MCF 10A (cell line): ENCODE results near the gene BTBD16. TPM values are rescaled to one million over a fixed set of nuclear protein-coding genes. Genes with fewer than 3 reads are reported as not detected.
A peak's percentile ranks its signal among the peaks of the same experiment; 100 is the strongest.

Experiments used
- BruUV-seq: library from RNA; stranded (reverse); fragments of 400-500 nt; replicated peaks from 2 replicates; lab custom pipeline; 2021; lab: Mats Ljungman, UMichigan
- CTCF ChIA-PET: fragments of 300-600 bp; sonication (Branson Sonifier 250); formaldehyde crosslinking; extraction: SDS; loops from one replicate; lab custom pipeline; 2021; ENCODE audit warnings: antibody characterized with exemption, inconsistent platforms; lab: Yijun Ruan, JAX
- POLR2A ChIA-PET: fragments of 300-600, 350-650 bp; sonication (Branson Sonifier 250); formaldehyde crosslinking; extraction: SDS; loops from one replicate; lab custom pipeline; 2020; ENCODE audit warnings: antibody characterized with exemption, inconsistent platforms; lab: Yijun Ruan, JAX
- DNase-seq: peaks from one replicate; pipeline ENCODE4 v3.0.0-alpha.2; 2018; ENCODE audit not compliant: unreplicated experiment
- H3K27ac Mint-ChIP-seq: one replicate; pipeline ENCODE4 v1.8.0; 2022; ENCODE audit warnings: mild to moderate bottlenecking, low read depth, mixed read lengths; ENCODE audit not compliant: unreplicated experiment
- H3K27me3 Mint-ChIP-seq: one replicate; pipeline ENCODE4 v1.8.0; 2022; ENCODE audit warnings: mixed read lengths; ENCODE audit not compliant: insufficient read depth, unreplicated experiment
- H3K36me3 Mint-ChIP-seq: one replicate; pipeline ENCODE4 v1.8.0; 2022; ENCODE audit warnings: mild to moderate bottlenecking, moderate library complexity, mixed read lengths; ENCODE audit not compliant: insufficient read depth, unreplicated experiment
- H3K4me1 Mint-ChIP-seq: one replicate; pipeline ENCODE4 v1.8.0; 2022; ENCODE audit warnings: mixed read lengths; ENCODE audit not compliant: insufficient read depth, unreplicated experiment
- H3K4me3 Mint-ChIP-seq: one replicate; pipeline ENCODE4 v1.8.0; 2022; ENCODE audit warnings: mild to moderate bottlenecking, moderate library complexity, mixed read lengths; ENCODE audit not compliant: unreplicated experiment
- H3K9me3 Mint-ChIP-seq: one replicate; pipeline ENCODE4 v1.8.0; 2022; ENCODE audit warnings: mixed read lengths; ENCODE audit not compliant: unreplicated experiment
- CTCF ChIP-seq: fragments of 200-600 bp; IDR thresholded peaks from one replicate; pipeline ENCODE4 v1.8.0; 2022; ENCODE audit warnings: antibody characterized with exemption, mild to moderate bottlenecking; ENCODE audit not compliant: unreplicated experiment
- intact Hi-C: fragments of 100-400 bp; cut with micrococcal nuclease; formaldehyde crosslinking; loops from 2 replicates; pipeline ENCODE4 v1.14.1; 2022
- total RNA-seq: library from RNA; stranded (reverse); gene quantifications from 2 replicates; pipeline ENCODE4 v1.2.3, GENCODE V29; 2022

The BTBD16 gene
- total RNA-seq, 1 experiment from 2014 or later, result 0.16 TPM

- no peak for TF ChIP-seq CTCF
- Mint-ChIP-seq H3K4me1 (peaks cover 38% of the 10 kb centered on the region), H3K36me3 (peaks cover 6% of the 10 kb centered on the region), H3K27ac (peak overlapping the region; percentile 61), H3K4me3 (no peak overlapping the region), H3K9me3 (no peaks in the 10 kb centered on the region), H3K27me3 (no peaks in the 10 kb centered on the region)
- ChIA-PET CTCF (interaction anchor here (0.6 to 7.4 kb wide), 5 partner anchors 13 to 174 kb away, joined by 3 to 86 read pairs (median 3); no protein-coding TSS in a partner anchor), POLR2A (interaction anchor here (0.7 to 1.3 kb wide), 4 partner anchors 13 to 274 kb away, joined by 3 to 8 read pairs (median 4); partner anchors contain the start of gene PLEKHA1)
- BruUV-seq, result no TSS peak
- intact Hi-C loops, result no loop called here
- DNase-seq, result no peak
Measured at GRCh38 chr10:122294511-122295450, 23.7 kb downstream of the BTBD16 start.

- CTCF ChIA-PET, result interaction anchor here (1.3 to 7.4 kb wide), 3 partner anchors 17 to 270 kb away, joined by 3 to 86 read pairs (median 6); no protein-coding TSS in a partner anchor
Measured at GRCh38 chr10:122295451-122295809, 24.3 kb downstream of the BTBD16 start.

GRCh38 chr10:122296363-122297120 lies 25.4 kb downstream of the BTBD16 start:
- Mint-ChIP-seq H3K4me3 (no peak overlapping the region), H3K27ac (no peak overlapping the region), H3K36me3 (peaks cover 6% of the 10 kb centered on the region), H3K4me1 (peaks cover 45% of the 10 kb centered on the region), H3K27me3 (no peaks in the 10 kb centered on the region), H3K9me3 (no peaks in the 10 kb centered on the region)
- ChIA-PET POLR2A (interaction anchor here (0.6 to 1.2 kb wide), 3 partner anchors 138 to 353 kb away, joined by 4 to 5 read pairs (median 4); no protein-coding TSS in a partner anchor), CTCF (interaction anchor here (0.7 to 7.4 kb wide), 8 partner anchors 11 to 269 kb away, joined by 3 to 86 read pairs (median 4); no protein-coding TSS in a partner anchor)
- no peak for TF ChIP-seq CTCF
- intact Hi-C loops, result no loop called here
- no peak for DNase-seq
- no TSS peak for BruUV-seq

More at GRCh38 chr10:122295451-122295809, 24.3 kb downstream of the BTBD16 start:
- DNase-seq, result no peak
- H3K9me3 Mint-ChIP-seq, result no peaks in the 10 kb centered on the region
- no peak for TF ChIP-seq CTCF
- peaks cover 6% of the 10 kb centered on the region for H3K36me3 Mint-ChIP-seq
- H3K27ac Mint-ChIP-seq, result peak overlapping the region; percentile 61
- POLR2A ChIA-PET, result interaction anchor here (1.1 kb wide), 1 partner anchor 270 kb away, joined by 4 read pairs; no protein-coding TSS in a partner anchor
- no peaks in the 10 kb centered on the region for H3K27me3 Mint-ChIP-seq
- no peak overlapping the region for H3K4me3 Mint-ChIP-seq
- H3K4me1 Mint-ChIP-seq, result peaks cover 38% of the 10 kb centered on the region
- BruUV-seq, result no TSS peak
- intact Hi-C loops, result no loop called here
